ENCODE measurements around the gene NME7. TPM values are rescaled to one million over a fixed set of nuclear protein-coding genes. Genes with fewer than 3 reads are reported as not detected.

NME7 gene
- total RNA-seq, 1 donor = 10.5 TPM

DNA sequence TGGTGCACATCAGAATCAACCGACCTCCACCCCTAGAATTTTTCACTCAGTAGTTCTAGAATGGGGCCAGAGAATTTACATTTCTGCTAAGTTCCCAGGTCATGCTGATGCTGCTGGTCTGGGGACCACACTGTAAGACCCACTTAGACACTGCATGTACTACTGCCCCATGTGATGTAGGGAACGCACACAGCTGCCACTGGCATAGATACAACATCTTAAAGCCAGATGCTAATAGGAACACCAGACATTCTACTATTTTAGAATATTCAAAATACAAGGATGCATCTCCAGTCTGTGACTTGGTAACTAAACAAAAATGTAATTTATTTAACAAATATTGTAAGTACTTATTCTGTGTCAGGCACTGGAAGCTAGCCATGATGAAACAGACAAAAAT lies 275.2 kb downstream of the NME7 start:
- DNase-seq (ENCODE audit: low read depth in 2 of 3, low spot score in 2 of 3) = no peak

DNA sequence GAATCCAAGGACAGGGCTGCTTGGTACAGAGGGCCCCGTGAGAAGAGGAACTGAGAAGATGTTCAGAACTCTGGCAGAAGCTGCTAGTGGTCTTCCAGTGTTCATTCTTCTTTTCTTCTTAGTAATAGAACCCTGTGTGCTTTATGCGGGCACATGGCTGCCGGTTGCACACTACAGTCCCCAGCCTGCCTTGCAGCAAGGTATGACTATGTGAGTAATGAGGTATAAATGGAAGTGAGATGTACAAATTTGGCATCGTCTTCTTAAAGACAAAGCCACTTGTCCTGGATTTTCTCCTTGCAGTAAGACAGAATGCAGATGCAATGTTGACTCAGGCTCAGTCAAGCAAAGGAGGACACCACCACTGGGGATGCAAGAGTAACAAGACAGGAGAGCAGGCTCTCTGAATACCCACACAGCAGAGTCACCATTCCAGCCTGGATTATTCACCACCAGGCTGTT lies 276.1 kb downstream of the NME7 start:
- DNase-seq (ENCODE audit: low read depth in 2 of 3, low spot score in 2 of 3) = no peak

DNA sequence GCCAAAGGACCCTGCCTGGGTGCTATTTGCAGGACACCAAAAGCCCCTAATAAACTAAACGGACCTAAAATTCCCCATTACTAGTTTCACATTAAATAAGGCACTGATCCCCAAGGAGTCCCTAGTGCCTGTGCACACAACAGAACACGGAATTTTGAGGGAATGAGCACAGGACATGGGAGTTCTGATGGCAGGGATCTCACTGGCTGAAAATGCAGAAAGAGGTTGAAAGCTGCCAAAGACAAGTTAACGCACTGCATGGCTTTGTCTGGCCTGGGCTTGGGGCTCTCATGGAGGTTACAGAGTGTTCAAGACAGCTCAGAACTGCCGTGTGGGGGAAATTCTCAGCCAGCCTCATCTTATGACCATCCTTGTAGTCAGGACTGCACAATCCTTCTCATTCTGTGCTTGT lies 276.7 kb downstream of the NME7 start:
- no peak for DNase-seq (ENCODE audit: low read depth in 2 of 3, low spot score in 2 of 3)

DNA sequence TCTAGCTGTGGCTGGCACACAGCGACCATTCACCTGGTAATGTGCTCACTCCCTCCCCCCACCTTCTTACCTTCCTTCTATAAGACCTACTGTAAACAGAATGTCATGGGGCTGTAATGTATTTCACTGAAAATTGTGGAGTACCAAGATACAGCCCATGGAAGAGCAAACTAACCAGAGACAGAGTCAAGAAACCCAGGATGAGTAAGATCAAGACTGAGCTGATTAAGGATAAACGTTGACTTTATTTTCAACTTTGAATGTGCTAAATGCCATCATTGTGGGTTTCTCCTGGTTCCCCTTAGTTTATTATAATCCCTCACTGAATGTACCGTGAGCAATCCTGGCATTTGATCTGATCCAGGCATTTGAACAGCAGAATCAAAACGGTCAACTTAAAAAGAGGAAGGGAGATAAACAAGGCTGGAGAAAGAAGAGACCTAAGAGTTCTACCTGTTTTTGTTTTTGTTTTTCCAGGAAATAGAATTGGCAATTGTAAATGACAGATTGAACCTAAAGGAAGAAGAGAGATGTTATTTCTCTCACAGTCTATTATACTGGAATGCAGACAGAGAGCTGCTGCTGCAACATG lies 277.2 kb downstream of the NME7 start:
- DNase-seq (ENCODE audit: low read depth in 2 of 3, low spot score in 2 of 3) = no peak

DNA sequence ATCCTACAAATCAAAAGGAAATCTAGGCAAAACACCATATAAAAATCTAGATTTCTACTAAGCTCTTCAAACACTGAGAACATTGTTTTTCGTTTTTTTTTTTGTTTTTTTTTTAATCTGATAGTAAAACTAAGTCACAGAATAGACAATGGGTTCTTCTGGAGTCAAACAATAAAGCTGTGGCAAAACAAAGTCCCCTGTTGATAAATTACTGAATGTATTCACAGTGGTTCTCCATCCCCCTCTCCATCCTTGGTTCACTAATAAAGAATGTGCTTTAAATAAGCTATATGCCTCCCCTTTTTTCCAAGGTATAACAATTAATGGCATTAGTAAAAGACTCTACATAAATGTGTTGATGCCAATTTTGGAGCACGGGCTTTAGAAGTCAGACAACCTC lies 277.8 kb downstream of the NME7 start:
- no peak for DNase-seq (ENCODE audit: low read depth in 2 of 3, low spot score in 2 of 3)

DNA sequence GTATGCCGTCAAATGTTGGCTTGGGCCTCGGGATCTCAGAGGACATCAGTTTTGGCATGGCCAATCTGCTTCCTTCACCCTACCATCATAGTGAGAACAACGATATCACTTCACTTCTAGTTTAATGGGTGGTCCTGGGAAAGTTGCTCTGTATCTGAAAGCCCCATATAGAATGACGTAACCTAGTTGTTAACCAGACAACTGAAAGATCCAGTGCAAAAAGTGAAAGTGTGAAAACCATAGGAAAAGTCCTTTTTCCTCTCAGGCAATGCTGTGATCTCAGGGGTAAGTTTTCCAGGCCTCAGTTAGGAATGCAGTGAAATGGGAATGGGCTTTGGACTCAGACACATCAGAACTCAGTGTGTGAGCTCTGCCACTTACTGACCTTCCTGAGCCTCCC lies 279.7 kb downstream of the NME7 start:
- no peak for DNase-seq (ENCODE audit: low read depth in 2 of 3, low spot score in 2 of 3)

DNA sequence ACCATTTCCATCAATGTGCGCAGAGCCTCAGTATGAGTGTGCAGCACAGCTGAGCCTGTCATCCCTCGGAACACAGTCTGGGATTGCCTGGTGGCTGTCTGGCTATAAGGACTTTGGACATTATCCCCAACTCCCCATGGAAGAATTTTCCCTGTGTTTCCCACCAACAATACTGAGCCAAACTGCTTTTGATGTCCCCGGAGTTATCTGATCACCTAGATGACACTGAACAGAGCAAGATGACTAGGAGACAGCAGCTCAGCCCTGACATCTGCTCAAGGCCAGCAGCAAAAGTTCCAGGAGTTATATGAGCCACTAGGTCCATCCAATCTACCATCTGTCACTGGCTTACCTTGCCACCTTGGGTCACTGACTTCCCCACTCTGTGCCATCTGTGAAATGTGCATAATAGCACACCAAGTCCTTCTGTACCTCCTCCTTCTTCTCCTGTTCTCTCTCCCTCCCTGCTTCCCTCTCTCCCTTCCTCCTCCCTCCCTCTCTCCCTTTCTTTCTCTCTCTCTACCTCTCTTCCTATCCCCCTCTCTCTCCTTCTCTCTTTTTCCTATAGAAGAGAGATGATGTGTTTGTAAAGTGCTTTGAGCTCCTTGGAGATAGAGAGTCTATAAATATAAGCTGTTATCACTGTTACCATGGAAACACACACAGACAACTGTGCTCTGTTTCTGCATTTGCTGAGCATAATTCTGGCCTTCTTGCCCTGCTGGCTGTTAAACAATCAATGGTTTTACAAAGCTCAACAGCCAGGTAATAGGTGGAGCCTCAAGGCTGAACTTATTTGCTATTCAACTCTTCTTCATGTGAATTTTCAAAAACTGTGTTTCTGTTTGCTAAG lies 280.8 kb downstream of the NME7 start:
- peak in 2 of 3 donors; percentile 35 to 71 for DNase-seq (ENCODE audit: low read depth in 2 of 3, low spot score in 2 of 3)

DNA sequence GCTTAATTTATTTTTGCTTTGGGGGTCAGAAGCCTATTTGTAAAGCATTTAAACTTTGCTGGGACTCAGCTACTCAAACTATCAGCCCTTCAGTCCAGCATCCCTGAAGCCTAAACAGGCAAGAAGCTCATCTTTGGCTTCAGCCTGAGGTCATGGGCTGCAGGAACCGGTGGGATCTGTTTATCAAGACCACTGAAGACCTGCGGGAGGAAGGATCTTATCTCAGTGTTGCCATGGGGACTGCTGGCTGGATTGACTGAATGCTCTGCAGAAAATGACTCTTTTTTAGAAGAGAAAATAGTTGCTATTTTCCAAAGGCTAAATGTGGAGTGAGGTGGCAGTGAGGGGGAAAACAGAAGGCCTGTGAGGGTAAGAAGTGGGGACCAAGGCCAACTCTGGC lies 281.7 kb downstream of the NME7 start:
- no peak for DNase-seq (ENCODE audit: low read depth in 2 of 3, low spot score in 2 of 3)

Other genes with a start within 250 kb of the NME7 start
- 7.8 TPM for gene BLZF1, start 398 bp upstream of the NME7 start, total RNA-seq
- gene CCDC181, start 59.7 kb upstream of the NME7 start, total RNA-seq = 0.54 TPM
- gene SLC19A2, start 118.1 kb upstream of the NME7 start, total RNA-seq = 10.0 TPM
- gene F5, start 218.7 kb upstream of the NME7 start, total RNA-seq = 0.27 TPM

Data from hematopoietic multipotent progenitor cell (in vitro differentiated cells).